NCI-H510A (cell line): ENCODE measurements around the gene CTBP1.

Experiments used
- DNase-seq: peaks from one replicate; lab custom pipeline; 2025; lab: John Stamatoyannopoulos, UW

The CTBP1 gene

GRCh38 chr4:1283711-1284110 is 34.8 kb upstream of the CTBP1 start:
- no peak for DNase-seq

GRCh38 chr4:1279253-1279652 is 30.3 kb upstream of the CTBP1 start:
- DNase-seq = no peak

GRCh38 chr4:1277667-1278665 is 29.0 kb upstream of the CTBP1 start:
- DNase-seq = no peak

GRCh38 chr4:1276984-1277383 is 28.1 kb upstream of the CTBP1 start:
- no peak for DNase-seq

- no peak for DNase-seq
Observed at GRCh38 chr4:1274871-1275270, 25.9 kb upstream of the CTBP1 start.

GRCh38 chr4:1271686-1272085 is 22.8 kb upstream of the CTBP1 start:
- no peak for DNase-seq

- DNase-seq = no peak
Observed at GRCh38 chr4:1269209-1269608, 20.3 kb upstream of the CTBP1 start.

GRCh38 chr4:1266881-1267763 is 18.2 kb upstream of the CTBP1 start:
- DNase-seq = no peak

- no peak for DNase-seq
Observed at GRCh38 chr4:1265351-1265750, 16.4 kb upstream of the CTBP1 start.

GRCh38 chr4:1264942-1265341 is 16.0 kb upstream of the CTBP1 start:
- no peak for DNase-seq

- DNase-seq = no peak
Observed at GRCh38 chr4:1261107-1261928, 12.4 kb upstream of the CTBP1 start.

- DNase-seq = no peak
Observed at GRCh38 chr4:1260418-1261106, 11.6 kb upstream of the CTBP1 start.

GRCh38 chr4:1259966-1260365 is 11.0 kb upstream of the CTBP1 start:
- DNase-seq = no peak

- DNase-seq = no peak
Observed at GRCh38 chr4:1258457-1258856, 9.5 kb upstream of the CTBP1 start.

GRCh38 chr4:1255699-1256098 is 6.8 kb upstream of the CTBP1 start:
- DNase-seq = no peak

- no peak for DNase-seq
Observed at GRCh38 chr4:1255151-1255550, 6.2 kb upstream of the CTBP1 start.

- no peak for DNase-seq
Observed at GRCh38 chr4:1253831-1254230, 4.9 kb upstream of the CTBP1 start.

GRCh38 chr4:1252928-1253492 is 4.1 kb upstream of the CTBP1 start:
- DNase-seq = no peak

GRCh38 chr4:1251773-1252066 is 2.8 kb upstream of the CTBP1 start:
- DNase-seq = no peak

GRCh38 chr4:1250921-1251772 is 2.2 kb upstream of the CTBP1 start:
- DNase-seq = no peak

- DNase-seq = no peak
Observed at GRCh38 chr4:1250527-1250812, 1.5 kb upstream of the CTBP1 start.
